Measurements from ENCODE around the gene GLCCI1. TPM values are rescaled to one million over a fixed set of nuclear protein-coding genes. Genes with fewer than 3 reads are reported as not detected.
A peak's percentile ranks its signal among the peaks of the same experiment; 100 is the strongest.

Gene GLCCI1
- total RNA-seq, 1 donor from 2014 or later = 42.4 TPM

DNA sequence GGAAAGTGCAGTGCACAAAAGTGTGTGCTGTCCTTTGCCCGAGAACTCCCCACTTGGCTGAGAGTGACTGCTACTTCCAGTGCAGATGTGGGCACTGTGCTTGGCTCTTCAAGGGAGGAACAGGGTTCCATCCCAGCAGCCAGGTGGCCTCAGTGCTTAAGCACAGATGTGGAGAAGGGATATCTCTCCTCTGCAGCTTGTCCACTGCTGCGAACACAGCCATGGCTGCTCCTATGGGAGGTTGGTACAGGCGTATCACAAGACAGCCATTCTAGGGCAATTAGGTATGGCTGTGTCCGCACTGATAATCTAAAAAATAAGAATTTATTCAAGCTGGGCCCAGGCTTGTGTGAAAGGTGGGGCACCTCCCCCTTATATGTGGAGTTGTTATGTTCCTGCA lies 66.6 kb downstream of the GLCCI1 start:
- H3K9me3 Mint-ChIP-seq (ENCODE audit: low read depth) = peaks cover 2% of the 10 kb centered on the region
- peaks cover 16% of the 10 kb centered on the region for H3K36me3 Mint-ChIP-seq (ENCODE audit: insufficient read depth)
- H3K27ac Mint-ChIP-seq = no peak overlapping the region
- no peaks in the 10 kb centered on the region for H3K27me3 Mint-ChIP-seq
- DNase-seq (ENCODE audit: low spot score, unreplicated experiment) = no peak
- no peak for TF ChIP-seq CTCF (IDR thresholded peaks at IDR 0.05; ENCODE audit: unreplicated experiment)
- H3K4me3 Mint-ChIP-seq (ENCODE audit: low read depth) = no peak overlapping the region
- no peaks in the 10 kb centered on the region for H3K4me1 Mint-ChIP-seq (ENCODE audit: low read depth)

- peak; percentile 66 for TF ChIP-seq CTCF (IDR thresholded peaks at IDR 0.05; ENCODE audit: unreplicated experiment)
- Mint-ChIP-seq H3K36me3 (ENCODE audit: insufficient read depth) (peaks cover 12% of the 10 kb centered on the region), H3K4me3 (ENCODE audit: low read depth) (no peak overlapping the region), H3K27me3 (no peaks in the 10 kb centered on the region), H3K4me1 (ENCODE audit: low read depth) (no peaks in the 10 kb centered on the region), H3K27ac (no peak overlapping the region), H3K9me3 (ENCODE audit: low read depth) (no peaks in the 10 kb centered on the region)
- DNase-seq (ENCODE audit: low spot score, unreplicated experiment) = no peak
Observed at GRCh38 chr7:8035647-8036518, 67.3 kb downstream of the GLCCI1 start.

DNA sequence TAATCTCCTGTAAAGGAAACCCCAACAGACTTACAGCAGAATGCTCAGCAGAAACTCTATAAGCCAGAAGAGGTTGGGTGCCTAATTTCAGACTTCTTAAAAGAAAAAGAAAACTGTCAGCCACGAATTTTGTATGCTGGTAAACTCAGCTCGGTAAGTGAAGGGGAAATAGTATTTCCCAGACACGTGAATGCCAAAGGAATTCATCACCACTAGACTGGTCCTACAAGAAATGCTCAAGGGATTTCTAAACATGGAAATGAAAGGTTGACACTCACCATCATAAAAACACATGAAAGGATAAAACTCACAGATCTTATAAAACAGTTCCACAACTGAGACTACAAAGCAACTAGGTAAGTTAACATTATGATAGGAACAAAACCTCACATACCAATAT lies 68.6 kb downstream of the GLCCI1 start:
- peaks cover 14% of the 10 kb centered on the region for H3K36me3 Mint-ChIP-seq (ENCODE audit: insufficient read depth)
- TF ChIP-seq CTCF (IDR thresholded peaks at IDR 0.05; ENCODE audit: unreplicated experiment) = no peak
- no peak for DNase-seq (ENCODE audit: low spot score, unreplicated experiment)
- no peaks in the 10 kb centered on the region for H3K4me1 Mint-ChIP-seq (ENCODE audit: low read depth)
- H3K9me3 Mint-ChIP-seq (ENCODE audit: low read depth) = no peaks in the 10 kb centered on the region
- H3K27ac Mint-ChIP-seq = no peak overlapping the region
- no peaks in the 10 kb centered on the region for H3K27me3 Mint-ChIP-seq
- H3K4me3 Mint-ChIP-seq (ENCODE audit: low read depth) = no peak overlapping the region

DNA sequence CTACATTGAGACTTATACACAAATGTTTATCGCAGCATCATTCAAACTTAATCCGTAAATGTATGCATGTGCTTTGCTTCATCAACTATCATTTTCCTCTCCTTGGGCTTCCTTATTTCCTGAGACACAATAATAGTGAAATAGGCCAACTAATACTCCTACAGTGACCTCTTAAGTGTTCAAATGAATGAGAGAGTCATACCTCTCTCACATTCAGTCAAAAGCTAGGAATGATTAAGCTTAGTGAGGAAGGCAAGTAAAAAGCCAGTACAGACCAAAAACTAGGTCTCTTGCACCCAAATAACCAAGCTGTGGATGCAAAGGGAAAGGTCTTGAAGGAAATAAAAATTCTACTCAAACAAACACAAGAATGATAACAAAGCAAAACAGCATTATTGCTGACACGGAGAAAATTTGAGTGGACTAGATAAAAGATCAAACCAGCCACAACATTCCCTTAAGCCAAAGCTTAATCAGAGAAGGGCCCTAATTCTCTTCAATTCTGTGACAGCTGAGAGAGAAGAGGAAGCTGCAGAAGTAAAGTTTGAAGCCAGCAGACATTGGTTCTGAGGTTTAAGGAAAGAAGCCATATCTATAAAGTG lies 72.3 kb downstream of the GLCCI1 start:
- Mint-ChIP-seq H3K27me3 (no peaks in the 10 kb centered on the region), H3K27ac (no peak overlapping the region), H3K4me3 (ENCODE audit: low read depth) (no peak overlapping the region), H3K4me1 (ENCODE audit: low read depth) (no peaks in the 10 kb centered on the region), H3K9me3 (ENCODE audit: low read depth) (peaks cover under 1% of the 10 kb centered on the region), H3K36me3 (ENCODE audit: insufficient read depth) (peaks cover 28% of the 10 kb centered on the region)
- TF ChIP-seq CTCF (IDR thresholded peaks at IDR 0.05; ENCODE audit: unreplicated experiment) = no peak
- no peak for DNase-seq (ENCODE audit: low spot score, unreplicated experiment)

GRCh38 chr7:8042796-8043535 lies 74.4 kb downstream of the GLCCI1 start:
- TF ChIP-seq CTCF (IDR thresholded peaks at IDR 0.05; ENCODE audit: unreplicated experiment) = no peak
- no peaks in the 10 kb centered on the region for H3K27me3 Mint-ChIP-seq
- H3K36me3 Mint-ChIP-seq (ENCODE audit: insufficient read depth) = peaks cover 28% of the 10 kb centered on the region
- peaks cover 2% of the 10 kb centered on the region for H3K4me1 Mint-ChIP-seq (ENCODE audit: low read depth)
- no peak for DNase-seq (ENCODE audit: low spot score, unreplicated experiment)
- no peak overlapping the region for H3K27ac Mint-ChIP-seq
- no peak overlapping the region for H3K4me3 Mint-ChIP-seq (ENCODE audit: low read depth)
- peaks cover 2% of the 10 kb centered on the region for H3K9me3 Mint-ChIP-seq (ENCODE audit: low read depth)
